ENCODE data around the gene ZNF362.

ZNF362 gene

GRCh38 chr1:33348676-33349080, 92.4 kb downstream of the ZNF362 start:
- no peak for DNase-seq

GRCh38 chr1:33349081-33349759, 92.9 kb downstream of the ZNF362 start:
- peak; percentile 21 for DNase-seq

- DNase-seq, result peak; percentile 71
Measured at GRCh38 chr1:33349778-33350610, 93.7 kb downstream of the ZNF362 start.

All from effector CD4-positive, alpha-beta T cell (primary cell).